K562 (cell line): Measurements from ENCODE around the gene DOK3. TPM values are rescaled to one million over a fixed set of nuclear protein-coding genes. Genes with fewer than 3 reads are reported as not detected.

Experiments used
- ATF4 ChIP-seq: fragments of 450-650 bp; formaldehyde crosslinking; IDR thresholded peaks from 2 replicates; pipeline ENCODE4 v1.4.0; 2022; ENCODE audit warnings: mild to moderate bottlenecking, moderate library complexity
- BCOR ChIP-seq: fragments of 450-650 bp; IDR thresholded peaks from 2 replicates; pipeline ENCODE4 v1.6.1; 2016
- DMBX1 ChIP-seq: fragments of 250-450 bp; sonication (Bioruptor Pico); IDR thresholded peaks from 2 replicates; pipeline ENCODE4 v1.8.0; 2022; ENCODE audit warnings: inconsistent platforms, mild to moderate bottlenecking, moderate library complexity, borderline replicate concordance
- EWSR1 ChIP-seq: fragments of 450-650 bp; IDR thresholded peaks from 2 replicates; pipeline ENCODE4 v1.6.1; 2018; ENCODE audit warnings: borderline replicate concordance, mild to moderate bottlenecking, low read depth, moderate library complexity; ENCODE audit not compliant: partially characterized antibody
- MYC ChIP-seq, 2 experiments: fragments of 250-450 bp in 1 of 2; sonication (Bioruptor Pico) in 1 of 2; IDR thresholded peaks; 2 replicates each; pipeline versions ENCODE4 v1.5.1 to v1.6.1; 2012 to 2021; ENCODE audit warnings: low read depth in 2 of 2, borderline replicate concordance in 1 of 2, improper control_type of control experiment in 1 of 2, low read length in 1 of 2, mild to moderate bottlenecking in 1 of 2, moderate library complexity in 1 of 2
- POLR2AphosphoS5 ChIP-seq: IDR thresholded peaks from 2 replicates; pipeline ENCODE4 v1.6.1; 2011; ENCODE audit warnings: mild to moderate bottlenecking, low read depth, low read length, moderate library complexity; ENCODE audit not compliant: control insufficient read depth, insufficient read depth
- RB1 ChIP-seq: fragments of 450-650 bp; IDR thresholded peaks from 2 replicates; pipeline ENCODE4 v1.6.1; 2017; ENCODE audit warnings: low read depth, mild to moderate bottlenecking
- SMARCC2 ChIP-seq: fragments of 450-650 bp; IDR thresholded peaks from 2 replicates; pipeline ENCODE4 v1.6.1; 2017; ENCODE audit warnings: antibody characterized with exemption, moderate library complexity, mild to moderate bottlenecking, low read depth
- TCF3 ChIP-seq: sonication (generic); formaldehyde crosslinking; IDR thresholded peaks from 2 replicates; pipeline ENCODE4 v1.4.0; 2020; ENCODE audit warnings: mild to moderate bottlenecking, missing genetic modification reagents
- ZBTB40 ChIP-seq, 2 experiments: fragments of 450-650 bp in 1 of 2; sonication (generic) in 1 of 2; formaldehyde crosslinking in 1 of 2; IDR thresholded peaks; 2 replicates each; pipeline versions ENCODE4 v1.7.1 to v1.9.0; 2016 to 2022; ENCODE audit warnings: inconsistent platforms in 1 of 2, mild to moderate bottlenecking in 1 of 2, missing genetic modification reagents in 1 of 2
- polyA plus RNA-seq, 8 experiments: library from polyadenylated mRNA; depleted of rRNA in 4 of 8; stranded (reverse) in 5 of 8; unstranded in 3 of 8; fragments of >200 nt; fragmentation: Nextera tagmentation in 2 of 8; fragmentation: Illumina TruSeq in 1 of 8; extraction: Ambion mirVana in 2 of 8; extraction: Trizol in 1 of 8; gene quantifications; 2 replicates each; pipeline versions ENCODE4 v1.2.1 to v1.2.3, GENCODE V29; 2011 to 2014; ENCODE audit warnings: inconsistent platforms in 1 of 8, missing spikeins in 1 of 8
- total RNA-seq, 7 experiments: library from RNA; depleted of rRNA in 6 of 7; stranded (reverse); fragments of >200 nt in 6 of 7; fragmentation: Illumina TruSeq in 2 of 7; extraction: Trizol in 2 of 7; gene quantifications; 2 replicates each; pipeline versions ENCODE4 v1.2.1 to v1.2.3, GENCODE V29; 2011 to 2021; ENCODE audit warnings: low replicate concordance in 1 of 7
- TF ChIP-seq, protein P1 (sequence below), 3 experiments: fragments of 200-800 bp in 1 of 3; sonication (Bioruptor generic) in 1 of 3; sonication (generic) in 1 of 3; formaldehyde crosslinking in 1 of 3; IDR thresholded peaks; 2 replicates each; pipeline versions ENCODE4 v1.6.1 to v1.8.0; 2016 to 2022; ENCODE audit warnings: mild to moderate bottlenecking in 2 of 3, missing compliant biosample characterization in 2 of 3, missing genetic modification characterization in 2 of 3, missing genetic modification reagents in 1 of 3
- TF ChIP-seq, protein P2 (sequence below): fragments of 450-650 bp; IDR thresholded peaks from 2 replicates; pipeline ENCODE4 v1.6.1; 2016; ENCODE audit warnings: antibody characterized with exemption

DOK3 gene
- total and polyA plus RNA-seq, 9 of the 15 experiments (the other 6 are each of a cell fraction or from before 2014, with no cell fraction given): 1.3 to 23.0 (median 8.0) TPM

GRCh38 chr5:177554474-177555111, 45.0 kb upstream of the DOK3 start, which contains the start of gene FAM193B (continued):
- TF ChIP-seq MYC (IDR thresholded peaks at IDR 0.05; ENCODE audit: low read depth, low read length) (peak; percentile 72), MYC (CRISPR knock-in tag; IDR thresholded peaks at IDR 0.05; ENCODE audit: borderline replicate concordance, low read depth) (no peak), TCF3 (CRISPR knock-in tag) (peak; percentile 19; the same call in 1 of the 2 replicates), BCOR (peak; percentile 98), POLR2AphosphoS5 (0 out of 2 replicates have a peak, but pooled peaks have one; percentile 18), RB1 (peak; percentile 63; the same call in 1 of the 2 replicates), EWSR1 (no peak), DMBX1 (CRISPR knock-in tag) (0 out of 2 replicates have a peak, but pooled peaks have one; percentile 48), ZBTB40 (IDR thresholded peaks at IDR 0.05) (peak; percentile 57; the same call in 1 of the 2 replicates), ZBTB40 (CRISPR knock-in tag; IDR thresholded peaks at IDR 0.05) (no peak), ATF4 (CRISPR knock-in tag) (0 out of 2 replicates have a peak, but pooled peaks have one; percentile 14), SMARCC2 (no peak)
- TF ChIP-seq, protein P1, sequence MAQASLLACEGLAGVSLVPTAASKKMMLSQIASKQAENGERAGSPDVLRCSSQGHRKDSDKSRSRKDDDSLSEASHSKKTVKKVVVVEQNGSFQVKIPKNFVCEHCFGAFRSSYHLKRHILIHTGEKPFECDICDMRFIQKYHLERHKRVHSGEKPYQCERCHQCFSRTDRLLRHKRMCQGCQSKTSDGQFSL (CRISPR knock-in tag; IDR thresholded peaks at IDR 0.05): peak; percentile 97
- TF ChIP-seq, protein P1 (tag; IDR thresholded peaks at IDR 0.05): peak in 1 of 2 experiments; percentile 95; a peak in 2 of 4 replicates
- TF ChIP-seq, protein P2, sequence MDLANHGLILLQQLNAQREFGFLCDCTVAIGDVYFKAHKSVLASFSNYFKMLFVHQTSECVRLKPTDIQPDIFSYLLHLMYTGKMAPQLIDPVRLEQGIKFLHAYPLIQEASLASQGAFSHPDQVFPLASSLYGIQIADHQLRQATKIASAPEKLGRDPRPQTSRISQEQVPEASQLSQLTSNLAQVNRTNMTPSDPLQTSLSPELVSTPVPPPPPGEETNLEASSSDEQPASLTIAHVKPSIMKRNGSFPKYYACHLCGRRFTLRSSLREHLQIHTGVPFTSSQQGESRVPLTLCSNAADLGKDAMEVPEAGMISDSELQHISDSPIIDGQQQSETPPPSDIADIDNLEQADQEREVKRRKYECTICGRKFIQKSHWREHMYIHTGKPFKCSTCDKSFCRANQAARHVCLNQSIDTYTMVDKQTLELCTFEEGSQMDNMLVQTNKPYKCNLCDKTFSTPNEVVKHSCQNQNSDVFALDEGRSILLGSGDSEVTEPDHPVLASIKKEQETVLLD: peak; percentile 37; the same call in 1 of the 2 replicates
